HepG2 (cell line): ENCODE measurements around the gene ZNF586. TPM values are rescaled to one million over a fixed set of nuclear protein-coding genes. Genes with fewer than 3 reads are reported as not detected.

Experiments
- ISX ChIP-seq: sonication (generic); formaldehyde crosslinking; conservative IDR thresholded peaks from 2 replicates; pipeline ENCODE4 v1.5.0; 2020; ENCODE audit warnings: missing genetic modification reagents
- NCOA1 ChIP-seq: sonication (generic); formaldehyde crosslinking; IDR thresholded peaks from 2 replicates; pipeline ENCODE4 v1.9.0; 2021; ENCODE audit warnings: missing genetic modification reagents
- NFKBIZ ChIP-seq: IDR thresholded peaks from 2 replicates; pipeline ENCODE4 v1.6.1; 2018; ENCODE audit warnings: missing genetic modification reagents, missing compliant biosample characterization
- NR2C2 ChIP-seq: sonication (generic); formaldehyde crosslinking; IDR thresholded peaks from 2 replicates; pipeline ENCODE4 v1.4.0; 2020; ENCODE audit warnings: missing genetic modification reagents, mild to moderate bottlenecking, moderate library complexity, borderline replicate concordance
- RAD21 ChIP-seq: fragments of 450-650 bp; formaldehyde crosslinking; IDR thresholded peaks from 2 replicates; pipeline ENCODE4 v1.5.0; 2020; ENCODE audit warnings: mild to moderate bottlenecking
- RBM39 ChIP-seq: fragments of 200-400 bp; formaldehyde crosslinking; IDR thresholded peaks from one replicate; pipeline ENCODE4 v1.6.1; 2018; ENCODE audit warnings: antibody characterized with exemption, mild to moderate bottlenecking, low read depth, low read length; ENCODE audit not compliant: poor library complexity, severe bottlenecking
- REL ChIP-seq: sonication (generic); formaldehyde crosslinking; conservative IDR thresholded peaks from 2 replicates; pipeline ENCODE4 v1.8.0; 2022; ENCODE audit warnings: mild to moderate bottlenecking, missing genetic modification reagents, moderate library complexity
- SNAPC2 ChIP-seq: sonication (generic); formaldehyde crosslinking; IDR thresholded peaks from 2 replicates; pipeline ENCODE4 v1.8.1; 2022; ENCODE audit warnings: mild to moderate bottlenecking, missing genetic modification reagents
- SP140L ChIP-seq: sonication (generic); formaldehyde crosslinking; IDR thresholded peaks from 2 replicates; pipeline ENCODE4 v1.4.0; 2020; ENCODE audit warnings: missing genetic modification reagents, borderline replicate concordance
- TBP ChIP-seq: sonication (generic); formaldehyde crosslinking; IDR thresholded peaks from 2 replicates; pipeline ENCODE4 v1.5.0; 2020; ENCODE audit warnings: missing genetic modification reagents
- TEAD2 ChIP-seq: sonication (generic); formaldehyde crosslinking; IDR thresholded peaks from 2 replicates; pipeline ENCODE4 v1.9.0; 2021; ENCODE audit warnings: missing genetic modification reagents
- XRCC5 ChIP-seq: fragments of 200-400 bp; formaldehyde crosslinking; optimal IDR thresholded peaks from 2 replicates; pipeline ENCODE3; 2017; ENCODE audit warnings: mild to moderate bottlenecking, low read length
- ZBTB20 ChIP-seq: sonication (generic); formaldehyde crosslinking; IDR thresholded peaks from 2 replicates; pipeline ENCODE4 v1.8.1; 2023; ENCODE audit warnings: missing genetic modification reagents, low read depth, mild to moderate bottlenecking, borderline replicate concordance
- ZFP36L1 ChIP-seq: sonication (generic); formaldehyde crosslinking; IDR thresholded peaks from 2 replicates; pipeline ENCODE4 v1.8.0; 2022; ENCODE audit warnings: mild to moderate bottlenecking, missing genetic modification reagents, moderate library complexity
- ZNF350 ChIP-seq: sonication (generic); formaldehyde crosslinking; IDR thresholded peaks from 2 replicates; pipeline ENCODE4 v1.4.0; 2020; ENCODE audit warnings: mild to moderate bottlenecking, low read depth, missing genetic modification reagents, borderline replicate concordance
- ZNF383 ChIP-seq: sonication (generic); formaldehyde crosslinking; IDR thresholded peaks from 2 replicates; pipeline ENCODE4 v1.4.0; 2020; ENCODE audit warnings: missing genetic modification reagents, mild to moderate bottlenecking, borderline replicate concordance
- ZNF709 ChIP-seq: sonication (generic); formaldehyde crosslinking; IDR thresholded peaks from 2 replicates; pipeline ENCODE4 v1.5.0; 2020; ENCODE audit warnings: mild to moderate bottlenecking, missing genetic modification reagents
- ZZZ3 ChIP-seq: sonication (generic); formaldehyde crosslinking; IDR thresholded peaks from 2 replicates; pipeline ENCODE4 v1.4.0; 2020; ENCODE audit warnings: missing genetic modification reagents, mild to moderate bottlenecking, borderline replicate concordance
- polyA plus RNA-seq, 8 experiments: library from polyadenylated mRNA; depleted of rRNA in 3 of 8; stranded (reverse) in 7 of 8; unstranded in 1 of 8; fragments of >200 nt; fragmentation: Illumina TruSeq in 4 of 8; extraction: Trizol in 4 of 8; gene quantifications; 2 replicates each; pipeline versions ENCODE4 v1.2.1 to v1.2.3, GENCODE V29; 2011 to 2016; ENCODE audit warnings: low read depth in 4 of 8, missing spikeins in 1 of 8, mixed read lengths in 1 of 8; ENCODE audit not compliant: insufficient read depth in 1 of 8
- total RNA-seq, 5 experiments: library from RNA; depleted of rRNA; stranded (reverse); fragments of >200 nt; fragmentation: Illumina TruSeq; extraction: Trizol; gene quantifications; 2 replicates each; pipeline ENCODE4 v1.2.3, GENCODE V29; 2016; ENCODE audit warnings: low read depth in 1 of 5
- TF ChIP-seq, protein P1 (sequence below): sonication (generic); formaldehyde crosslinking; IDR thresholded peaks from 2 replicates; pipeline ENCODE4 v1.5.0; 2020; ENCODE audit warnings: missing genetic modification reagents
- TF ChIP-seq, protein P2 (sequence below): sonication (generic); formaldehyde crosslinking; conservative IDR thresholded peaks from 2 replicates; pipeline ENCODE4 v1.4.0; 2020; ENCODE audit warnings: missing genetic modification reagents
- TF ChIP-seq, protein P3 (sequence below): sonication (generic); formaldehyde crosslinking; conservative IDR thresholded peaks from 2 replicates; pipeline ENCODE4 v1.4.0; 2020; ENCODE audit warnings: missing genetic modification reagents
- TF ChIP-seq, protein P4 (sequence below): sonication (generic); formaldehyde crosslinking; IDR thresholded peaks from 2 replicates; pipeline ENCODE4 v1.8.0; 2022; ENCODE audit warnings: missing genetic modification reagents, mild to moderate bottlenecking, borderline replicate concordance

Gene ZNF586
- total and polyA plus RNA-seq, 2 of the 13 experiments (the other 11 are each of a cell fraction or from before 2014, with no cell fraction given): 0.50 to 3.4 TPM

DNA sequence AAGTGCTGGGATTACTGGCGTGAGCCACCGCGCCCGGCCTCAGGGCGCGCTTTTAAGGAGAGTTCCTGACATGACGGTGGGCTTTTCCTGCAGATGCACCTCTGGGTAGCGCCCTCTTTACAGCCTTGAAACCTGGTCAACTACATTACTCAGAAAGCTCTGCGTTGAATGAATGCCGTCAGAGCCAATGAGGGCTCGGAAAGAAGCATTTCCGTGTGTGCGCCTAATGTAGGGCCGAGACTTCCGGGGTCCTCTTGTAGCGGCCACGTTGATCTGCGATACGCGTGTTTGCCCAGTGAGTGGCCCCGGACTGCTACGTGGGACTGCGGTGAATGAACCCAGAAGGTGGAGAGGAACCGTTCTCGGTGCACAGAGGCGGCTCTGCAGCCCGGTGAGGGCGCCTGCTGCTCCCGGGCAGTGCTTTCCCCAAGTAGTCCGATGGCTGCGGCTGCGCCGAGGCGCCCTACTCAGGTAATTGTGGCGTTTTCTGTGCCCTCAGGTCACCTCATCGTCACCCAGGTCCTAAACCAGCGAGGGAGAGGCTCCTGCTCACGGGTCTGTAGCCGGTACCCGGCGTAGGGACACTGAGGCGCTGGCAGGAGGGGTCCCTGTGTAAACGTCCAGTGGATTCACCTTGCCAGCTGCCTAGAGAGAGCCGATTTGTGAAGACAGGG is 50.1 kb downstream of the ZNF586 start (continued):
- TF ChIP-seq, protein P1, sequence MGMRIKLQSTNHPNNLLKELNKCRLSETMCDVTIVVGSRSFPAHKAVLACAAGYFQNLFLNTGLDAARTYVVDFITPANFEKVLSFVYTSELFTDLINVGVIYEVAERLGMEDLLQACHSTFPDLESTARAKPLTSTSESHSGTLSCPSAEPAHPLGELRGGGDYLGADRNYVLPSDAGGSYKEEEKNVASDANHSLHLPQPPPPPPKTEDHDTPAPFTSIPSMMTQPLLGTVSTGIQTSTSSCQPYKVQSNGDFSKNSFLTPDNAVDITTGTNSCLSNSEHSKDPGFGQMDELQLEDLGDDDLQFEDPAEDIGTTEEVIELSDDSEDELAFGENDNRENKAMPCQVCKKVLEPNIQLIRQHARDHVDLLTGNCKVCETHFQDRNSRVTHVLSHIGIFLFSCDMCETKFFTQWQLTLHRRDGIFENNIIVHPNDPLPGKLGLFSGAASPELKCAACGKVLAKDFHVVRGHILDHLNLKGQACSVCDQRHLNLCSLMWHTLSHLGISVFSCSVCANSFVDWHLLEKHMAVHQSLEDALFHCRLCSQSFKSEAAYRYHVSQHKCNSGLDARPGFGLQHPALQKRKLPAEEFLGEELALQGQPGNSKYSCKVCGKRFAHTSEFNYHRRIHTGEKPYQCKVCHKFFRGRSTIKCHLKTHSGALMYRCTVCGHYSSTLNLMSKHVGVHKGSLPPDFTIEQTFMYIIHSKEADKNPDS: 0 out of 2 replicates have a peak, but pooled peaks have one; percentile 42
- TF ChIP-seq ZNF709 (CRISPR knock-in tag) (no peak), TBP (CRISPR knock-in tag) (no peak), ZFP36L1 (no peak; the same call in 1 of the 2 replicates), RBM39 (no peak), SP140L (CRISPR knock-in tag) (0 out of 2 replicates have a peak, but pooled peaks have one; percentile 17), ISX (CRISPR knock-in tag) (no peak), NFKBIZ (CRISPR knock-in tag) (0 out of 2 replicates have a peak, but pooled peaks have one; percentile 31), ZZZ3 (CRISPR knock-in tag) (no peak), ZBTB20 (no peak), SNAPC2 (CRISPR knock-in tag) (no peak), ZNF383 (CRISPR knock-in tag) (no peak), XRCC5 (peak; percentile 39), ZNF350 (CRISPR knock-in tag) (peak; percentile 54; the same call in 1 of the 2 replicates), NR2C2 (CRISPR knock-in tag) (peak; percentile 92), REL (no peak), RAD21 (CRISPR knock-in tag) (no peak; the same call in 1 of the 2 replicates), NCOA1 (CRISPR knock-in tag) (no peak), TEAD2 (CRISPR knock-in tag) (no peak)
- TF ChIP-seq, protein P2, sequence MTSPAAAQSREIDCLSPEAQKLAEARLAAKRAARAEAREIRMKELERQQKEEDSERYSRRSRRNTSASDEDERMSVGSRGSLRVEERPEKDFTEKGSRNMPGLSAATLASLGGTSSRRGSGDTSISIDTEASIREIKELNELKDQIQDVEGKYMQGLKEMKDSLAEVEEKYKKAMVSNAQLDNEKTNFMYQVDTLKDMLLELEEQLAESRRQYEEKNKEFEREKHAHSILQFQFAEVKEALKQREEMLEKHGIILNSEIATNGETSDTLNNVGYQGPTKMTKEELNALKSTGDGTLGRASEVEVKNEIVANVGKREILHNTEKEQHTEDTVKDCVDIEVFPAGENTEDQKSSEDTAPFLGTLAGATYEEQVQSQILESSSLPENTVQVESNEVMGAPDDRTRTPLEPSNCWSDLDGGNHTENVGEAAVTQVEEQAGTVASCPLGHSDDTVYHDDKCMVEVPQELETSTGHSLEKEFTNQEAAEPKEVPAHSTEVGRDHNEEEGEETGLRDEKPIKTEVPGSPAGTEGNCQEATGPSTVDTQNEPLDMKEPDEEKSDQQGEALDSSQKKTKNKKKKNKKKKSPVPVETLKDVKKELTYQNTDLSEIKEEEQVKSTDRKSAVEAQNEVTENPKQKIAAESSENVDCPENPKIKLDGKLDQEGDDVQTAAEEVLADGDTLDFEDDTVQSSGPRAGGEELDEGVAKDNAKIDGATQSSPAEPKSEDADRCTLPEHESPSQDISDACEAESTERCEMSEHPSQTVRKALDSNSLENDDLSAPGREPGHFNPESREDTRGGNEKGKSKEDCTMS (CRISPR knock-in tag): no peak
- TF ChIP-seq, protein P3, sequence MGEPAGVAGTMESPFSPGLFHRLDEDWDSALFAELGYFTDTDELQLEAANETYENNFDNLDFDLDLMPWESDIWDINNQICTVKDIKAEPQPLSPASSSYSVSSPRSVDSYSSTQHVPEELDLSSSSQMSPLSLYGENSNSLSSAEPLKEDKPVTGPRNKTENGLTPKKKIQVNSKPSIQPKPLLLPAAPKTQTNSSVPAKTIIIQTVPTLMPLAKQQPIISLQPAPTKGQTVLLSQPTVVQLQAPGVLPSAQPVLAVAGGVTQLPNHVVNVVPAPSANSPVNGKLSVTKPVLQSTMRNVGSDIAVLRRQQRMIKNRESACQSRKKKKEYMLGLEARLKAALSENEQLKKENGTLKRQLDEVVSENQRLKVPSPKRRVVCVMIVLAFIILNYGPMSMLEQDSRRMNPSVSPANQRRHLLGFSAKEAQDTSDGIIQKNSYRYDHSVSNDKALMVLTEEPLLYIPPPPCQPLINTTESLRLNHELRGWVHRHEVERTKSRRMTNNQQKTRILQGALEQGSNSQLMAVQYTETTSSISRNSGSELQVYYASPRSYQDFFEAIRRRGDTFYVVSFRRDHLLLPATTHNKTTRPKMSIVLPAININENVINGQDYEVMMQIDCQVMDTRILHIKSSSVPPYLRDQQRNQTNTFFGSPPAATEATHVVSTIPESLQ (CRISPR knock-in tag): no peak
- TF ChIP-seq, protein P4, sequence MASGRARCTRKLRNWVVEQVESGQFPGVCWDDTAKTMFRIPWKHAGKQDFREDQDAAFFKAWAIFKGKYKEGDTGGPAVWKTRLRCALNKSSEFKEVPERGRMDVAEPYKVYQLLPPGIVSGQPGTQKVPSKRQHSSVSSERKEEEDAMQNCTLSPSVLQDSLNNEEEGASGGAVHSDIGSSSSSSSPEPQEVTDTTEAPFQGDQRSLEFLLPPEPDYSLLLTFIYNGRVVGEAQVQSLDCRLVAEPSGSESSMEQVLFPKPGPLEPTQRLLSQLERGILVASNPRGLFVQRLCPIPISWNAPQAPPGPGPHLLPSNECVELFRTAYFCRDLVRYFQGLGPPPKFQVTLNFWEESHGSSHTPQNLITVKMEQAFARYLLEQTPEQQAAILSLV (CRISPR knock-in tag): peak; percentile 55; the same call in 1 of the 2 replicates
